ENCODE results near the gene RAP1GDS1. TPM values are rescaled to one million over a fixed set of nuclear protein-coding genes. Genes with fewer than 3 reads are reported as not detected.

Gene RAP1GDS1
- total RNA-seq, 1 experiment from 2014 or later = 40.8 TPM

- Histone ChIP-seq H2AFZ (ENCODE audit: low read depth, low read length, poor library complexity, severe bottlenecking) (no peak overlapping the region), H3K4me2 (ENCODE audit: low read length) (no peak overlapping the region), H3K9me3 (ENCODE audit: control insufficient read depth in 1 of 2, insufficient read depth in 1 of 2, low read depth in 1 of 2, low read length in 2 of 2) (no peaks in the 10 kb centered on the region), H3K36me3 (ENCODE audit: control insufficient read depth in 1 of 2, insufficient read depth in 2 of 2, low read length in 2 of 2) (no peaks in the 10 kb centered on the region), H3K27me3 (ENCODE audit: insufficient read depth, low read length) (no peaks in the 10 kb centered on the region), H3K9me2 (ENCODE audit: insufficient read depth) (no peaks in the 10 kb centered on the region), H3K9ac (ENCODE audit: low read length) (no peak overlapping the region), H3K4me3 (replicated peaks in 1 of 2; ENCODE audit: low read depth in 1 of 2, low read length in 2 of 2) (no peak overlapping the region), H3K27ac (ENCODE audit: low read depth, low read length) (no peak overlapping the region), H3K4me1 (ENCODE audit: control insufficient read depth in 1 of 2, insufficient read depth in 2 of 2, low read length in 2 of 2) (no peaks in the 10 kb centered on the region), H3K79me2 (ENCODE audit: insufficient read depth, low read length) (no peaks in the 10 kb centered on the region), H4K20me1 (ENCODE audit: insufficient read depth) (no peaks in the 10 kb centered on the region)
- POLR2A ChIA-PET = no interaction called here
- CTCF ChIA-PET = no interaction called here
- RAD21 ChIA-PET (ENCODE audit: low non-redundant PET in 1 of 2, low total read pairs in 2 of 2, uncharacterized antibody in 2 of 2, unreplicated experiment in 2 of 2) = no interaction called here
- ATAC-seq (no peak), DNase-seq (ENCODE audit: low read depth, low spot score) (no peak)
- intact Hi-C loops (cut with micrococcal nuclease) = no loop called here
- TF ChIP-seq CTCF (IDR thresholded peaks at IDR 0.05 in 2 of 3, conservative IDR thresholded peaks at IDR 0.05 in 1 of 3; ENCODE audit: borderline replicate concordance in 1 of 3, insufficient read depth in 1 of 3, low read depth in 2 of 3, low read length in 2 of 3) = no peak
- TF ChIP-seq JUND (IDR thresholded peaks at IDR 0.05) = no peak
- TF ChIP-seq ZNF274 (IDR thresholded peaks at IDR 0.05; ENCODE audit: low read depth, low read length) = no peak
- TF ChIP-seq ATF3 (IDR thresholded peaks at IDR 0.05) = no peak
- TF ChIP-seq RAD21 (IDR thresholded peaks at IDR 0.05; ENCODE audit: low read depth) = no peak
- no peak for TF ChIP-seq ZFX (IDR thresholded peaks at IDR 0.05)
- TF ChIP-seq YY1 (IDR thresholded peaks at IDR 0.05; ENCODE audit: extremely low read depth, insufficient replicate concordance, low read depth, low read length) = no peak
- TF ChIP-seq, protein P1, sequence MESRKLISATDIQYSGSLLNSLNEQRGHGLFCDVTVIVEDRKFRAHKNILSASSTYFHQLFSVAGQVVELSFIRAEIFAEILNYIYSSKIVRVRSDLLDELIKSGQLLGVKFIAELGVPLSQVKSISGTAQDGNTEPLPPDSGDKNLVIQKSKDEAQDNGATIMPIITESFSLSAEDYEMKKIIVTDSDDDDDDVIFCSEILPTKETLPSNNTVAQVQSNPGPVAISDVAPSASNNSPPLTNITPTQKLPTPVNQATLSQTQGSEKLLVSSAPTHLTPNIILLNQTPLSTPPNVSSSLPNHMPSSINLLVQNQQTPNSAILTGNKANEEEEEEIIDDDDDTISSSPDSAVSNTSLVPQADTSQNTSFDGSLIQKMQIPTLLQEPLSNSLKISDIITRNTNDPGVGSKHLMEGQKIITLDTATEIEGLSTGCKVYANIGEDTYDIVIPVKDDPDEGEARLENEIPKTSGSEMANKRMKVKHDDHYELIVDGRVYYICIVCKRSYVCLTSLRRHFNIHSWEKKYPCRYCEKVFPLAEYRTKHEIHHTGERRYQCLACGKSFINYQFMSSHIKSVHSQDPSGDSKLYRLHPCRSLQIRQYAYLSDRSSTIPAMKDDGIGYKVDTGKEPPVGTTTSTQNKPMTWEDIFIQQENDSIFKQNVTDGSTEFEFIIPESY (IDR thresholded peaks at IDR 0.05; ENCODE audit: extremely low read depth, insufficient replicate concordance, low read length) = no peak
- TF ChIP-seq REST (IDR thresholded peaks at IDR 0.05; ENCODE audit: low read depth) = no peak
- no peak for TF ChIP-seq SIN3A (IDR thresholded peaks at IDR 0.05; ENCODE audit: low read depth)
- no peak for TF ChIP-seq ELF1 (IDR thresholded peaks at IDR 0.05; ENCODE audit: borderline replicate concordance, low read depth)
- TF ChIP-seq, protein P2, sequence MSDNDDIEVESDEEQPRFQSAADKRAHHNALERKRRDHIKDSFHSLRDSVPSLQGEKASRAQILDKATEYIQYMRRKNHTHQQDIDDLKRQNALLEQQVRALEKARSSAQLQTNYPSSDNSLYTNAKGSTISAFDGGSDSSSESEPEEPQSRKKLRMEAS (IDR thresholded peaks at IDR 0.05) = no peak
- TF ChIP-seq EGR1 (IDR thresholded peaks at IDR 0.05; ENCODE audit: low read depth) = no peak
- TF ChIP-seq CEBPB (IDR thresholded peaks at IDR 0.05; ENCODE audit: low read depth) = no peak
- no peak for TF ChIP-seq TCF7L2 (IDR thresholded peaks at IDR 0.05; ENCODE audit: borderline replicate concordance, extremely low read depth, insufficient read depth, insufficient read length)
- no TSS peak for BruUV-seq (replicated peaks)
Observed at GRCh38 chr4:98394134-98394533, 132.9 kb downstream of the RAP1GDS1 start.
